Measurements from ENCODE around the gene XG.

GRCh38 chrX:2715066-2715600, 36.7 kb upstream of the XG start:
- no peak for TF ChIP-seq REST (IDR thresholded peaks at IDR 0.05; ENCODE audit: insufficient read depth in 1 of 2, low read depth in 2 of 2, low read length in 2 of 2)
- TF ChIP-seq SIN3A (IDR thresholded peaks at IDR 0.05; ENCODE audit: borderline replicate concordance, insufficient read depth, low read length) = no peak
